HepG2 (cell line): ENCODE measurements around the gene RNFT2. TPM values are rescaled to one million over a fixed set of nuclear protein-coding genes. Genes with fewer than 3 reads are reported as not detected.

Experiments
- ATAC-seq: fragments of 200-7000 bp; cut with Tn5 transposase; 3 replicates; pipeline ENCODE4 v1.9.1; 2020; ENCODE audit warnings: mild to moderate bottlenecking, moderate library complexity
- BruUV-seq: library from RNA; stranded (reverse); fragments of 400-500 nt; replicated peaks from 2 replicates; lab custom pipeline; 2021; lab: Mats Ljungman, UMichigan
- CTCF ChIA-PET: fragments of 300-600 bp; formaldehyde crosslinking; extraction: SDS; loops from one replicate; lab custom pipeline; 2021; ENCODE audit warnings: low total read pairs, inconsistent platforms, low intra/inter-chr PET ratio; lab: Yijun Ruan, JAX
- POLR2A ChIA-PET: fragments of 350-600 bp; sonication (Branson Sonifier 250); formaldehyde crosslinking; loops from one replicate; lab custom pipeline; 2020; ENCODE audit warnings: antibody characterized with exemption, inconsistent platforms; lab: Yijun Ruan, JAX
- DNase-seq: peaks from one replicate; pipeline ENCODE4 v3.0.0-alpha.2; 2015; ENCODE audit warnings: low spot score
- FAIRE-seq: peaks from 3 replicates; lab custom pipeline; 2011; peaks lifted over from hg19 to GRCh38; lab: Jason Lieb, UNC
- H2AFZ ChIP-seq: one replicate; pipeline ENCODE4 v1.6.1; 2011; ENCODE audit warnings: low read length, inconsistent platforms
- H3K27ac ChIP-seq: fragments of 300-600 bp; 3 replicates; pipeline ENCODE4 v1.8.0; 2011; ENCODE audit warnings: mixed run types, mild to moderate bottlenecking, mixed read lengths, low read length, inconsistent platforms; ENCODE audit not compliant: insufficient read depth; ENCODE audit errors: extremely low read length
- H3K27me3 ChIP-seq, 2 experiments: fragments of 200-600 bp in 1 of 2; 2 replicates in 1 of 2; 3 replicates in 1 of 2; pipeline versions ENCODE4 v1.6.0 to v1.8.0; 2011; ENCODE audit warnings: low read length in 2 of 2, mild to moderate bottlenecking in 2 of 2, moderate library complexity in 2 of 2, inconsistent platforms in 1 of 2; ENCODE audit not compliant: insufficient read depth in 2 of 2, control insufficient read depth in 1 of 2
- H3K36me3 ChIP-seq, 2 experiments: fragments of 200-600 bp in 1 of 2; replicated peaks in 1 of 2; 2 replicates in 1 of 2; 3 replicates in 1 of 2; pipeline versions ENCODE4 v1.5.1 to v1.8.0; 2011; ENCODE audit warnings: low read length in 2 of 2, inconsistent platforms in 1 of 2; ENCODE audit not compliant: insufficient read depth in 2 of 2, control insufficient read depth in 1 of 2
- H3K4me1 ChIP-seq: 2 replicates; pipeline ENCODE4 v1.5.1; 2012; ENCODE audit warnings: low read length, inconsistent platforms; ENCODE audit not compliant: insufficient read depth
- H3K4me2 ChIP-seq: 2 replicates; pipeline ENCODE4 v1.6.0; 2011; ENCODE audit warnings: low read depth, low read length, inconsistent platforms
- H3K4me3 ChIP-seq, 3 experiments: fragments of 200-600 bp in 1 of 3; sonication (generic), shearing (Covaris generic) in 1 of 3; replicated peaks in 1 of 3; 2 replicates each; pipeline ENCODE4 v1.5.1; 2011 to 2016; ENCODE audit warnings: low read length in 3 of 3, inconsistent platforms in 2 of 3, low read depth in 2 of 3, mild to moderate bottlenecking in 2 of 3, control low read depth in 1 of 3, mixed read lengths in 1 of 3; ENCODE audit not compliant: insufficient read depth in 1 of 3
- H3K79me2 ChIP-seq: one replicate; pipeline ENCODE4 v1.6.1; 2011; ENCODE audit warnings: low read length, inconsistent platforms; ENCODE audit not compliant: insufficient read depth
- H3K9ac ChIP-seq: 2 replicates; pipeline ENCODE4 v1.6.0; 2011; ENCODE audit warnings: mild to moderate bottlenecking, low read depth, low read length, inconsistent platforms; ENCODE audit not compliant: insufficient read depth
- H3K9me3 ChIP-seq: 2 replicates; pipeline ENCODE4 v1.5.1; 2012; ENCODE audit warnings: mild to moderate bottlenecking, low read length
- H4K20me1 ChIP-seq: 2 replicates; pipeline ENCODE4 v1.6.0; 2011; ENCODE audit warnings: inconsistent platforms, mild to moderate bottlenecking, low read length, moderate library complexity; ENCODE audit not compliant: insufficient read depth
- DNMT1 ChIP-seq: sonication (generic); formaldehyde crosslinking; IDR thresholded peaks from 2 replicates; pipeline ENCODE4 v1.5.1; 2020; ENCODE audit warnings: mild to moderate bottlenecking, missing genetic modification reagents
- FOSL2 ChIP-seq: sonication (generic); formaldehyde crosslinking; IDR thresholded peaks from 2 replicates; pipeline ENCODE4 v1.4.0; 2020; ENCODE audit warnings: missing genetic modification reagents
- NAIF1 ChIP-seq: sonication (generic); formaldehyde crosslinking; IDR thresholded peaks from 2 replicates; pipeline ENCODE4 v1.5.0; 2020; ENCODE audit warnings: mild to moderate bottlenecking, missing genetic modification reagents, borderline replicate concordance
- NFE2L1 ChIP-seq: sonication (generic); formaldehyde crosslinking; IDR thresholded peaks from 2 replicates; pipeline ENCODE4 v1.4.0; 2020; ENCODE audit warnings: missing genetic modification reagents, mild to moderate bottlenecking, borderline replicate concordance
- SMAD1 ChIP-seq: sonication (generic); formaldehyde crosslinking; IDR thresholded peaks from 2 replicates; pipeline ENCODE4 v1.4.0; 2020; ENCODE audit warnings: missing genetic modification reagents, low read depth, mild to moderate bottlenecking, borderline replicate concordance
- STAT5B ChIP-seq: sonication (generic); formaldehyde crosslinking; IDR thresholded peaks from 2 replicates; pipeline ENCODE4 v1.4.0; 2020; ENCODE audit warnings: missing genetic modification reagents
- ZBTB8A ChIP-seq: sonication (generic); formaldehyde crosslinking; IDR thresholded peaks from 2 replicates; pipeline ENCODE4 v1.4.0; 2020; ENCODE audit warnings: mild to moderate bottlenecking, low read depth, missing genetic modification reagents, borderline replicate concordance
- ZNF260 ChIP-seq: sonication (generic); formaldehyde crosslinking; IDR thresholded peaks from 2 replicates; pipeline ENCODE4 v1.4.0; 2020; ENCODE audit warnings: missing genetic modification reagents, low read depth, mild to moderate bottlenecking, borderline replicate concordance
- ZNF354B ChIP-seq: sonication (generic); formaldehyde crosslinking; IDR thresholded peaks from 2 replicates; pipeline ENCODE4 v1.8.0; 2022; ENCODE audit warnings: mild to moderate bottlenecking, missing genetic modification reagents
- ZNF513 ChIP-seq: sonication (generic); formaldehyde crosslinking; conservative IDR thresholded peaks from 2 replicates; pipeline ENCODE4 v1.5.0; 2020; ENCODE audit warnings: missing genetic modification reagents
- ZNF605 ChIP-seq: sonication (generic); formaldehyde crosslinking; IDR thresholded peaks from 2 replicates; pipeline ENCODE4 v1.8.0; 2022; ENCODE audit warnings: mild to moderate bottlenecking, missing genetic modification reagents
- ZNF652 ChIP-seq: IDR thresholded peaks from 2 replicates; pipeline ENCODE4 v1.6.1; 2016; ENCODE audit warnings: low read depth, borderline replicate concordance
- ZNF737 ChIP-seq: sonication (generic); formaldehyde crosslinking; IDR thresholded peaks from 2 replicates; pipeline ENCODE4 v1.5.0; 2020; ENCODE audit warnings: missing genetic modification reagents, mild to moderate bottlenecking, borderline replicate concordance
- ZNF747 ChIP-seq: sonication (generic); formaldehyde crosslinking; IDR thresholded peaks from 2 replicates; pipeline ENCODE4 v1.8.1; 2023; ENCODE audit warnings: missing genetic modification reagents, mild to moderate bottlenecking, borderline replicate concordance
- WGBS: methylation state at CpG from one replicate; pipeline ENCODE4 v1.1.6; 2017; ENCODE audit warnings: low lambda C conversion rate; 5-methylcytosine and 5-hydroxymethylcytosine counted together
- in situ Hi-C: cut with HindIII; loops from 2 replicates; pipeline ENCODE4 v1.10.0; 2017; ENCODE audit warnings: low pct_unique_long_range_greater_than_20kb; ENCODE audit not compliant: extremely low pct_ligation_motif_present
- intact Hi-C: fragments of 100-400 bp; cut with micrococcal nuclease; formaldehyde crosslinking; loops from one replicate; pipeline ENCODE4 v1.10.0; 2022; ENCODE audit not compliant: unreplicated experiment
- polyA plus RNA-seq, 8 experiments: library from polyadenylated mRNA; depleted of rRNA in 3 of 8; stranded (reverse) in 7 of 8; unstranded in 1 of 8; fragments of >200 nt; fragmentation: Illumina TruSeq in 4 of 8; extraction: Trizol in 4 of 8; gene quantifications; 2 replicates each; pipeline versions ENCODE4 v1.2.1 to v1.2.3, GENCODE V29; 2011 to 2016; ENCODE audit warnings: low read depth in 4 of 8, missing spikeins in 1 of 8, mixed read lengths in 1 of 8; ENCODE audit not compliant: insufficient read depth in 1 of 8
- total RNA-seq, 5 experiments: library from RNA; depleted of rRNA; stranded (reverse); fragments of >200 nt; fragmentation: Illumina TruSeq; extraction: Trizol; gene quantifications; 2 replicates each; pipeline ENCODE4 v1.2.3, GENCODE V29; 2016; ENCODE audit warnings: low read depth in 1 of 5
- TF ChIP-seq, protein P1 (sequence below): sonication (generic); formaldehyde crosslinking; IDR thresholded peaks from 2 replicates; pipeline ENCODE4 v1.8.1; 2022; ENCODE audit warnings: low read depth, mild to moderate bottlenecking, missing genetic modification reagents

The RNFT2 gene
- total and polyA plus RNA-seq, 2 of the 13 experiments (the other 11 are each of a cell fraction or from before 2014, with no cell fraction given) = 3.3 to 8.3 TPM

DNA sequence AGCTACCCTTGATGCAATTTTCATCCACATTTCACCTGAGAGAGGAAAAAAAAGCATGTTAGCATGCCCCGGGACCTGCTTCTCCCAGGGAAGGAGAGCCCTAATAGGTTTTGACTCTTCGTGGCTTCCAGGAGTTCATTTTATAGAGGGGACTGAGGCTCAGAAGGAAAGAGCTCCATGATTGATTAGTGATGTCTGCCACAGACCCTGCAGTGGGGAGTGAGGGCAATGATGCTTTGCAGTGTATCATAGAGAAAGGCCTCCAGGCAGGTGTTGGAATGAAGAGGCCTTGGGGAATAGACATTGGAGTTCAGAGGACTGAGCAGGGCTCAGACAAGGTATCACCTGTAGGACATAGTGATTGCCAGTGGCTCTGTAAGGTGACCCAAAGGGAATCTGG lies 41.5 kb downstream of the RNFT2 start:
- Histone ChIP-seq H3K27me3 (no peaks in the 10 kb centered on the region), H3K4me2 (no peak overlapping the region), H3K9me3 (no peaks in the 10 kb centered on the region), H3K27ac (no peak overlapping the region), H2AFZ (no peak overlapping the region), H3K79me2 (no peaks in the 10 kb centered on the region), H4K20me1 (no peaks in the 10 kb centered on the region), H3K4me3 (no peak overlapping the region), H3K4me1 (no peaks in the 10 kb centered on the region), H3K9ac (no peak overlapping the region), H3K36me3 (peaks cover 0 to 1% of the 10 kb centered on the region in 2 experiments; a peak in 2 of 5 replicates)
- no peak for FAIRE-seq
- intact Hi-C loops (no loop called here), in situ Hi-C loops (no loop called here)
- no peak for ATAC-seq
- ChIA-PET CTCF (no interaction called here), POLR2A (no interaction called here)
- BruUV-seq = no TSS peak
- no peak for DNase-seq
- TF ChIP-seq NFE2L1 (CRISPR knock-in tag) = no peak
- no peak for TF ChIP-seq ZNF260 (CRISPR knock-in tag)
- TF ChIP-seq ZNF605 (CRISPR knock-in tag) = no peak
- no peak for TF ChIP-seq ZBTB8A (CRISPR knock-in tag)
- no peak for TF ChIP-seq STAT5B (CRISPR knock-in tag)
- no peak for TF ChIP-seq DNMT1 (CRISPR knock-in tag)
- no peak for TF ChIP-seq ZNF652 (CRISPR knock-in tag)
- TF ChIP-seq NAIF1 (CRISPR knock-in tag) = no peak
- TF ChIP-seq, protein P1, sequence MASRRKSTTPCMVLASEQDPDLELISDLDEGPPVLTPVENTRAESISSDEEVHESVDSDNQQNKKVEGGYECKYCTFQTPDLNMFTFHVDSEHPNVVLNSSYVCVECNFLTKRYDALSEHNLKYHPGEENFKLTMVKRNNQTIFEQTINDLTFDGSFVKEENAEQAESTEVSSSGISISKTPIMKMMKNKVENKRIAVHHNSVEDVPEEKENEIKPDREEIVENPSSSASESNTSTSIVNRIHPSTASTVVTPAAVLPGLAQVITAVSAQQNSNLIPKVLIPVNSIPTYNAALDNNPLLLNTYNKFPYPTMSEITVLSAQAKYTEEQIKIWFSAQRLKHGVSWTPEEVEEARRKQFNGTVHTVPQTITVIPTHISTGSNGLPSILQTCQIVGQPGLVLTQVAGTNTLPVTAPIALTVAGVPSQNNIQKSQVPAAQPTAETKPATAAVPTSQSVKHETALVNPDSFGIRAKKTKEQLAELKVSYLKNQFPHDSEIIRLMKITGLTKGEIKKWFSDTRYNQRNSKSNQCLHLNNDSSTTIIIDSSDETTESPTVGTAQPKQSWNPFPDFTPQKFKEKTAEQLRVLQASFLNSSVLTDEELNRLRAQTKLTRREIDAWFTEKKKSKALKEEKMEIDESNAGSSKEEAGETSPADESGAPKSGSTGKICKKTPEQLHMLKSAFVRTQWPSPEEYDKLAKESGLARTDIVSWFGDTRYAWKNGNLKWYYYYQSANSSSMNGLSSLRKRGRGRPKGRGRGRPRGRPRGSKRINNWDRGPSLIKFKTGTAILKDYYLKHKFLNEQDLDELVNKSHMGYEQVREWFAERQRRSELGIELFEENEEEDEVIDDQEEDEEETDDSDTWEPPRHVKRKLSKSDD (CRISPR knock-in tag) = no peak
- TF ChIP-seq ZNF747 = no peak
- no peak for TF ChIP-seq ZNF513
- no peak for TF ChIP-seq ZNF354B (CRISPR knock-in tag)
- no peak for TF ChIP-seq SMAD1 (CRISPR knock-in tag)
- TF ChIP-seq ZNF737 (CRISPR knock-in tag) = no peak
- TF ChIP-seq FOSL2 (CRISPR knock-in tag) = no peak
- WGBS = 83% methylated on average over 2 of the region's 2 CpGs
